GM19463 (cell line): Measurements from ENCODE around the gene SNX8.

ENCODE experiments used
- ATAC-seq: cut with Tn5 transposase; IDR thresholded peaks from one replicate; pipeline ENCODE4 v1.9.1; 2021; ENCODE audit warnings: mild to moderate bottlenecking, moderate library complexity; ENCODE audit not compliant: unreplicated experiment

Gene SNX8

GRCh38 chr7:2208712-2209111 is 105.5 kb downstream of the SNX8 start:
- ATAC-seq = no peak

- ATAC-seq = no peak
Observed at GRCh38 chr7:2205036-2205780, 109.0 kb downstream of the SNX8 start.

- ATAC-seq = no peak
Observed at GRCh38 chr7:2204446-2204845, 109.8 kb downstream of the SNX8 start.

GRCh38 chr7:2203766-2204300 is 110.4 kb downstream of the SNX8 start:
- ATAC-seq = no peak

- ATAC-seq = no peak
Observed at GRCh38 chr7:2202901-2203765, 111.1 kb downstream of the SNX8 start.

- no peak for ATAC-seq
Observed at GRCh38 chr7:2202361-2202761, 111.9 kb downstream of the SNX8 start.
